ENCODE data around the gene HCST. TPM values are rescaled to one million over a fixed set of nuclear protein-coding genes. Genes with fewer than 3 reads are reported as not detected.

Gene HCST
- total and polyA plus RNA-seq, 2 of the 13 experiments (the other 11 are each of a cell fraction or from before 2014, with no cell fraction given), result 0.24 to 1.2 TPM

- TF ChIP-seq HHEX (CRISPR knock-in tag; IDR thresholded peaks at IDR 0.05), result no peak
- no peak for TF ChIP-seq MAFF (IDR thresholded peaks at IDR 0.05; ENCODE audit: low read depth, low read length)
- peak; percentile 62 for TF ChIP-seq ZSCAN25 (CRISPR knock-in tag; IDR thresholded peaks at IDR 0.05)
- TF ChIP-seq MAFK (conservative IDR thresholded peaks at IDR 0.05 in 1 of 2, IDR thresholded peaks at IDR 0.05 in 1 of 2; ENCODE audit: low read length in 2 of 2), result no peak
- no peak for TF ChIP-seq ZNF446 (CRISPR knock-in tag; IDR thresholded peaks at IDR 0.05)
- no peak for TF ChIP-seq REXO4 (CRISPR knock-in tag; IDR thresholded peaks at IDR 0.05; ENCODE audit: borderline replicate concordance)
- TF ChIP-seq, protein P1, sequence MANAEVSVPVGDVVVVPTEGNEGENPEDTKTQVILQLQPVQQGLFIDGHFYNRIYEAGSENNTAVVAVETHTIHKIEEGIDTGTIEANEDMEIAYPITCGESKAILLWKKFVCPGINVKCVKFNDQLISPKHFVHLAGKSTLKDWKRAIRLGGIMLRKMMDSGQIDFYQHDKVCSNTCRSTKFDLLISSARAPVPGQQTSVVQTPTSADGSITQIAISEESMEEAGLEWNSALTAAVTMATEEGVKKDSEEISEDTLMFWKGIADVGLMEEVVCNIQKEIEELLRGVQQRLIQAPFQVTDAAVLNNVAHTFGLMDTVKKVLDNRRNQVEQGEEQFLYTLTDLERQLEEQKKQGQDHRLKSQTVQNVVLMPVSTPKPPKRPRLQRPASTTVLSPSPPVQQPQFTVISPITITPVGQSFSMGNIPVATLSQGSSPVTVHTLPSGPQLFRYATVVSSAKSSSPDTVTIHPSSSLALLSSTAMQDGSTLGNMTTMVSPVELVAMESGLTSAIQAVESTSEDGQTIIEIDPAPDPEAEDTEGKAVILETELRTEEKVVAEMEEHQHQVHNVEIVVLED (CRISPR knock-in tag; IDR thresholded peaks at IDR 0.05; ENCODE audit: borderline replicate concordance), result peak; percentile 90; the same call in 1 of the 2 replicates
- no peak for TF ChIP-seq ZNF414 (CRISPR knock-in tag; IDR thresholded peaks at IDR 0.05)
- peak; percentile 70; the same call in 1 of the 2 replicates for TF ChIP-seq HOXA5 (CRISPR knock-in tag; IDR thresholded peaks at IDR 0.05)
- no peak for TF ChIP-seq ZNF740 (CRISPR knock-in tag; IDR thresholded peaks at IDR 0.05)
- TF ChIP-seq LCORL (IDR thresholded peaks at IDR 0.05), result no peak
- peak; percentile 52; the same call in 1 of the 2 replicates for TF ChIP-seq LCORL (CRISPR knock-in tag; IDR thresholded peaks at IDR 0.05)
- peak; percentile 82; the same call in 1 of the 2 replicates for TF ChIP-seq ZNF331 (CRISPR knock-in tag; IDR thresholded peaks at IDR 0.05)
- TF ChIP-seq, protein P2, sequence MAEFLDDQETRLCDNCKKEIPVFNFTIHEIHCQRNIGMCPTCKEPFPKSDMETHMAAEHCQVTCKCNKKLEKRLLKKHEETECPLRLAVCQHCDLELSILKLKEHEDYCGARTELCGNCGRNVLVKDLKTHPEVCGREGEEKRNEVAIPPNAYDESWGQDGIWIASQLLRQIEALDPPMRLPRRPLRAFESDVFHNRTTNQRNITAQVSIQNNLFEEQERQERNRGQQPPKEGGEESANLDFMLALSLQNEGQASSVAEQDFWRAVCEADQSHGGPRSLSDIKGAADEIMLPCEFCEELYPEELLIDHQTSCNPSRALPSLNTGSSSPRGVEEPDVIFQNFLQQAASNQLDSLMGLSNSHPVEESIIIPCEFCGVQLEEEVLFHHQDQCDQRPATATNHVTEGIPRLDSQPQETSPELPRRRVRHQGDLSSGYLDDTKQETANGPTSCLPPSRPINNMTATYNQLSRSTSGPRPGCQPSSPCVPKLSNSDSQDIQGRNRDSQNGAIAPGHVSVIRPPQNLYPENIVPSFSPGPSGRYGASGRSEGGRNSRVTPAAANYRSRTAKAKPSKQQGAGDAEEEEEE (CRISPR knock-in tag; IDR thresholded peaks at IDR 0.05; ENCODE audit: borderline replicate concordance), result no peak
- TF ChIP-seq ARID3A (IDR thresholded peaks at IDR 0.05; ENCODE audit: low read depth, low read length), result no peak
- no peak; the same call in 1 of the 2 replicates for TF ChIP-seq HNF4A (CRISPR knock-in tag; IDR thresholded peaks at IDR 0.05)
- TF ChIP-seq ZNF563 (CRISPR knock-in tag; IDR thresholded peaks at IDR 0.05), result no peak; the same call in 1 of the 2 replicates
- TF ChIP-seq ZNF530 (CRISPR knock-in tag; IDR thresholded peaks at IDR 0.05; ENCODE audit: low read depth), result no peak
- peak; percentile 83 for TF ChIP-seq ZGPAT (CRISPR knock-in tag; IDR thresholded peaks at IDR 0.05)
- TF ChIP-seq ZNF256 (CRISPR knock-in tag; conservative IDR thresholded peaks at IDR 0.05), result no peak
Measured at GRCh38 chr19:35931161-35931873, 29.0 kb downstream of the HCST start (continued).
